HG02938 (cell line): ENCODE measurements around the gene MRPL28.
"Not testable (repeated sequence)": the region's sequence is repeated elsewhere in the genome, so short reads cannot be mapped to it uniquely, and the experiment has no call there.

Experiments
- ATAC-seq: cut with Tn5 transposase; IDR thresholded peaks from one replicate; pipeline ENCODE4 v1.9.1; 2021; ENCODE audit warnings: mild to moderate bottlenecking, moderate library complexity; ENCODE audit not compliant: unreplicated experiment

MRPL28 gene

DNA sequence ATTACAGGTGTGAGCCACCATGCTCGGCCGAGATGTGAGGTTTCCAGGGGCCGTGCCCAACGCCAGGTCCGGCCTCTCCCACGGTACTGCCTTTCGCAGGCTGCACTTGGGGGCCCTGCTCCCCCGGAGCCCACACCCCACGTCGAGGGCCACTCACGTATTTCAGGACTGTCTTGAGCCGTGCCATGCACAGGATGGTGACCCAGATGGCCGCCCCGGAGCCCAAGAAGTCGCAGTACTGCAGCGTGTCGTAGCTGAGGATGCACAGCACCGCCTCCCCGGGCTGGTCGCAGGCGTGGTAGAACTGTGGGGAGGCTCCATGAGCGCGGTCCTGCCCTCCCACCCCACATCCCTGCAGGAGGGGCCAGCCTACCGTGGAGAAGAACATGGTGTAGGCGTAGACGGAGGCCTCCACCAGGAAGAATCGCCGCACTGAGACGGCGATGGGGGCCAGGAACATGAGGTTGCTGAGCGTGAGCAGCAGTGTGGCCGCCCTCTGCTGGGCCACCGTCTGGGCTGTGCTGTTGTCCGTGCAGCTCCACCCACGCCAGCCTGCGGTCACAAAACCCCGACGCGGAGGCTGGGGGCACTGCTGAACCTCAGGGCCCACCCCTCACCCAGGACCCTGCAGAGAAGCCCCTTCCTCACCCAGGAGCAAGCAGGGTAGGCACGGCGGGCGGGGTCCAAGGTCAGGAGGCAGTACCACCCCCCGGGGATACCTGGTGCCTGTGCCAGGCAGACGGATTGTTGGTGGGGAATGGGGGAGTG is 3.7 kb upstream of the MRPL28 start:
- ATAC-seq, result no peak

DNA sequence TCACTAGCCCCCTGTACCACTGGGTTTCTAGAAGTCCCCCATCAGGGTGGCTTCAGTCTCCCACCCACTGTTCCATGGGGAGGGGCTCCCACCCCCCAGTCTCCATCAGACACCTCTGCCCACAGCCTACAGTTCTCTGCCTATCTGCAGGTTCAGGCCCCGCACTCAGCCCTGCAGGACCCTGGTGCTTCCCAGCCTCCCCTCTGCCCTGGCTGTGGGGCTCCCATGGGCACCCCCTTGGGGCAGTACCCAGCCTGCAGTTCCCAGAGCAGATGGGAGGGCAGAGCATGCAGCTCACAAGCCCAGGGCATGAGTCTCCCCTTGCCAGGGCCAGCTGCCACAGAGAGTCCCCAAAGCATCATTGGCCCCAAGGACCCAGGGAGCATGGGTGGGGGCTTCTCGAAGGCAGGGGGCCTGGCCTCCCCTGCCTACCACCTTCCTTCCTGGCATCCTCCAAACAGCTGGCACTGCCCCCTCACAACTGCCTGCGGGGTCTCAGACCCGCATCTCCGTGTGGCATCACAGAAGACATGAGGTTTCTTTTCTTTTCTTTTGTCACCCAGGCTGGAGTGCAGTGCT is 2.8 kb upstream of the MRPL28 start:
- no peak for ATAC-seq

- no peak for ATAC-seq
These were observed 2.1 kb upstream of the MRPL28 start for GRCh38 chr16:372302-372983.

DNA sequence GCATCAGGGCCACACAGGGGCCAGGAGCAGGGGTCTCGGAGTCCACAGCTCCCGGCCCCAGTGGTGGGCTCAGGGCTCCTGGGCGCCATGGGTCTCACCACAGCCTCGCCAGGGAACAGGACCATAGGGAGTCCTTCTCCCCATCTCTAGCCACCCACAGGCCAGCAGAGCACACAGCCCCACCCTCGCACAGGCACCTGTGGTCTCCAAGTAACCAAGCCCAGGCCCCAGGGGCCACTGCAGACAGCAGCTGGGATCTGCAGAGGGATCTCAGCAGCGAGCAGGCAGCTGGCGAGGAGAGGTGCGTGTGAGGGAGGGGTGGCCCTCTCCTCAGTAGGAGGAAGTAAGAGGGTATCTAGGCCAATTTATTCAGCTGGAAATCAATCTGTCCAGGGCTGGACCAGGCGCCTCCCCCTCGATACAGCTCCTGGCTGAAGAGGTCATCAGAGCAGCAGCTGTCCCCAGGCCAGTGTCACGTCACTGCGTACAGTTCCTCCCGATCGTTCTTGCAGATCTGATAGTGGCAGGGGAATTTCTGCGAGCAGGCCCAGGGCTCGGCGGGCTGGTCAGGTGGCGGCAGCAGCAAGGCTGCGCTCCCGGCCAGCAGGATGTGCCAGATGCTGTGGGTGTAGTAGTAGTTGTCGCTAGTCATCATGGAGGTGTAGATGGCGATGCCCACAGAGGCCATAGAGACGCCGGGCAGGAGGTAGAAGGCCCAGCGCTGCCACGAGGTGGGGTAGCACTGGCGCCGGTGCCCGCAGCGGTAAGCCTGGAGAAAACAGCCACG is 1.4 kb upstream of the MRPL28 start:
- no peak for ATAC-seq

DNA sequence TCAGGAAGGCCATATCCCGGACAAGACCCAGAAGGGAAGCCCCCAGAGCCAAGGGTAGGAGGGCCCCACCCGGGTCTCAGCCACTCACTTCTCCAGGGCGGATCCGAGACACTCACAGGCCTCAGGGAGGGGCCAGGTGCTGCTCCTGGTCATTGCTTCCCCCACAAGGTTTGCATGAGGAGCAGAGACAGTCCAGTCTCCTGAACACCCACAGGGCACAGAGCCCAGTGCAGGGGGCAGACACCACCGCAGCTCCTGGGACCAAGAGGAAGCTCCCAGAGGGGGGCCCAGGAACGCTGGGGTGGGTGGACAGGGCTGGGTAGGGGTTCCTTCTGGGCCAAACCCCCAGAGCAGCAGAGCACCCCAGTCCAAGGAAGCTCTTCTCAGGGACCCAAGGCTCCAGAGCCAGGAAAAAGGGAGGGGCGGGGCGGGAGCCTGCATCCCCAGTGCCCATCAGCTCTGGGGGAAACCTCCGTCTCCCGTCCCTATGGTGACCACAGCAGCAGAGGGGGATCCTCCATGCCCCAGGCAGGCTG is 709 bp upstream of the MRPL28 start:
- no peak for ATAC-seq

DNA sequence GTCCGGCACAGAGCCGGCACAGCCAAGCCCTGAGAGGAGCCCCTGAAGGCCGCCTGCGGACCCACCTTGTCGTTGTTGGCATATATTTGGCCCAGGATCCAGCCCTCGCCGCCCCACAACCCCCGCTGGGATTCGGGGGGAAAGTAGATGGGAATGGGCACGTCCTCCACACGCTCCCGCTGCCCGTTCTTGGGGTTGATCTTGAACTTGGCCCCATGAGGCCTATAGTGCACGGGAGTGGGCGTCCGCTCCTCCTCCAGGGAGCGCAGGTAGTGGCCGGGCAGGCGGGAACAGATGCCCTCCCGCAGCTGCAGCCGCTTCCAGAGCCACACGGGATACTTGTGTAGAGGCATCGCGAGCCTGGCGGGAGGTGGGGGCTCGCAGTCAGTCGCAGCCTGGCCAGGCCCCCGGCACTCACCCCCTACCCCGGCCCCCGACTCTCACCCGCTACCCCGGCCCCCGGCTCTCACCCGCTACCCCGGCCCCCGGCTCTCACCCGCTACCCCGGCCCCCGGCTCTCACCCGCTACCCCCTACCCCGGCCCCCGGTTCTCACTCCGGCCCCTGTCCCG is 387 bp downstream of the MRPL28 start:
- ATAC-seq, result no peak

DNA sequence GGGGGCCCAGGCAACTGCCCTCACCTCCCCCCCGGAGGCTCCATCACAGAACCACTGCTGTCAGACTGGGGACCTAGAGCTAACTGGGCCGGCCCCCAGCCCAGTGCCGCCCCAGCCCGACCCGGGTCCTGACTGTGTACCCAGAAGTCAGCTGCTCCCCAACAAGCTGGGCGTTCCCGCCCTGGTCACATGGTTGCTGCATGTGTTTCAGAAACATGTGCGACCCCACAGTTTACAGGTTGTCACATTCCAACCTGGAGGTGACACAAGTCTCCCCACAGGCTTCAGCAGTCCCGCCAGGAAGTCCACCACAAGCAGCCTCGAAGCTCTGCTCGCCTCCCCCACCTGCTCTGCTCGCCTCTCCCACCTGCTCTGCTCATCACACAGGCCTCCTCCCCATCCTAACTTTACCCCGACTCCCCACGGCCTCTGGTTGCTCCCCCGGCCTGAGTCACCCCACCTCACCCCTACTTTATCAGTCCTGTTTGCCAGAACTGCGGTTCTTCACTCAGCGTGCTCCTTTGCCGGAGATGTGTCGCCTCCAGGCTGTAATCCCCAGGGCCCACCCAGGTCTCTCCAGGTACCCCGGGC is 968 bp downstream of the MRPL28 start:
- no peak for ATAC-seq

DNA sequence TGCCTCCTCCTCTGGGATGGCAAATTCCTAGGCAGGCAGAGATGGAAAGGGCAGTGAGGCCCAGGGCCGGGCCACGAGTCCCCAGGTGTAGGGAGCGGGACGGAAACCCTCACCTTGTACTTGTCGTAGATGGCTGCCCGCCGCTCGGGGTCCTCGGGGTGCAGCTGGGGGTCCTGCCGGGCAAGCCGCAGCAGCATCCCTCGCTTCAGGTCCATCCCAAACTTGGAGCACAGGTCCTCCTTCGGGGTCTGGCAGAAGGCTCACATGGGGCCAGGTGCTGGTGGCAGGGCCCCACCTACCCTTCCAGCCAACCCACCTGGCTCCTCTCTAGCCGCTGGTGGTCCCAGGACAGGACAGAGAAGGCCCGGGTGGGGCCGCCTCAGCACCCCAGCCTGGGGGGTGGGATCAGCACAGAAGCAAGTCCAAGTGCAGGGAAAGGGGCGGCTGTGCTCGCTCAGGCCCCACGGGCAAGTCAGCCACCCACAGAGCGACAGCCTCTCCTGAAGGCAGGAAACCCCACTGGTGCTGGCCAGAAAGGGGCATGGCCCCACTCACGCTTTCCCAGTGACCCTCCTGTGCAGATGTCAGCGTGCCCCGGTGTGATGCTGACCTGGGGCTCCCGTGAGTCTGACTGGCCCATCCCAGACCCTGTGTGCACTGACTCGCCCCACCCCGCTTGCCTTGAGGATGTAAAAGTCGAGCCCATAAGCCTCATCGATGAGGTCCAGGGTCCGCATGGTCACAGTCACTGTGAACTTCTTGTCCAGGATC is 1.8 kb downstream of the MRPL28 start:
- no peak for ATAC-seq

DNA sequence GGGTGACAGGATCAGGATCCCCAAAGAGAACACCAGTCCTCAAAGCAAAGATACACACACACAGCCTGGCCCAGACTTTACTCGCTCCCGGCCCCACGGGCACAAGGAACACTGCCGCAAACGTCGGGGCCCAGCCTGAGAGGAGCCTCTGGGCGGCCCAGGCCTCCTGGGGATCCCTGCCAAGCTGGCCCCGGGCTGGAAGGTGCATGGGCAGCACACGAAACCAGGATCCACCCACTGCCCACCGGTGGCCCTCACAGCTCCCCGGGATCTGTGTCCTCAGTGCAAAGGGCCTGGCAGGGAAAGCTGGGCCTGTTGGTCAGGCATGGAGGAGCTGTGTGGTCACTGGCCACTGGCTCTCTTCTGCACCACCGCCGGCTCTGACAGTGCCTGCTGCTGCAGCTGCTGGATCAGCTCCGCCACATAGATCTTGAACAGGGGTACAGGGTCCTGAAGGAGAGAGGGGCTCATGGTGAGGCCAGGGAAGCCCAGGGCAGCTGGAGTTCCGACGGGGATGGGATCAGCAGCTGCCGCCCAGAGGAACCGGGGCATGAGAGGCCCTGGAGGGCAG is 2.9 kb downstream of the MRPL28 start:
- no peak for ATAC-seq

DNA sequence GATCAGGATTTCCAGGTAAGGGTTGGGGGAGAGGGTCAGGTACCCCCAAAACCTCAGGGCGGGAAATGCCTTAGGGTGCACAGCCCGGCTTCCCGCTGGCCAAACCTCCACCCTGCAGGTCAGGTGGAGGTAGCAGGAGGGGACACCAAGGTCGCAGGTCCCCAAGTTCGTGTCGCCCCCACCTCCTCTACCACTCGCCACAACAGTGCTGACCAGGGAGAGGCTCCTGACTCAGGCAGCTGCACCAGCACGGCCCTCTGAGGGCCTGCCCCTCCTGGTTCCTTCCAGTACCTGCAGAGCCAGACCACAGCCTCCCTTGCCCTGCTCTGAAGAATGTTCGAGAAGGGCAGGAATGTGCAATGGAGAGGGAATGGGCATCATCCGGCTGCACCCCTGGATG is 3.9 kb downstream of the MRPL28 start:
- ATAC-seq, result no peak

DNA sequence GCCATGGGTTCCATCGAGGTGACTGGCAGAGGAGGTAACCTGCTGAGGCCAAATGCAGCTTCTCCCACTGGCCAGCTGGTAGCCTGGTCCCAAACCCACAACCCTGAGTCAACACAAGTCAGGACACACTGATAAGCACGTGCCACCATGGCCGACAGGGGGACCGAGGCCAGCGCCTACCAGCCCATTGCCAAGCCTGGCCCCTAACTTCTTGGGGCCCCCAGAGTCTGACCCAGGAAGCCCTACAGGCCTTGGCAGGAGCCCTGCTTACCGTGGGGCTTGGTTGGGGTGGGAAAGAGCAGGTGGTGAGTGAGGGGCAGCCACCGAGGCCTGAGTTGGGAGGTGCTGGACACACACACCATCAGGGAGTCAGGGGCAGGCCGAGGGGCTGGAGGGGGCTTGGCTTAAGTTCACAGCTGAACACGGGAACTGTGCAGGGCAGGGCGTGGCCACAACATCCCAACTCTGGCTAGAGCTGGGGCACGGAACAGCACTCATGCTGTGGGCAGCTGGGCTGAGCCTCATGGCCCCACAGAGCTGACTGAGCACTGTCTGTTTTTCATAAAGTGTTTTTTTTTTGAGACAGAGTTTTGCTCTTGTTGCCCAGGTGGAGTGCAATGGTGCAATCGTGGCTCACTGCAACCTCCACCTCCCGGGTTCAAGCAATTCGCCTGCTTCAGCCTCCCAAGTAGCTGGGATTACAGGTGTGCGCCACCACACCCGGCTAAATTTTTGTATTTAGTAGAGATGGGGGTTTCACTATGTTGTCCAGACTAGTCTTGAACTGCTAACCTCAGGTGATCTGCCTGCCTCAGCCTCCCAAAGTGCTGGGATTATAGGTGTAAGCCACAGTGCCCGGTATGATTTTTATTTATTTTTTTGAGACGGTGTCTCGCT is 5.5 kb downstream of the MRPL28 start:
- ATAC-seq, result no peak

DNA sequence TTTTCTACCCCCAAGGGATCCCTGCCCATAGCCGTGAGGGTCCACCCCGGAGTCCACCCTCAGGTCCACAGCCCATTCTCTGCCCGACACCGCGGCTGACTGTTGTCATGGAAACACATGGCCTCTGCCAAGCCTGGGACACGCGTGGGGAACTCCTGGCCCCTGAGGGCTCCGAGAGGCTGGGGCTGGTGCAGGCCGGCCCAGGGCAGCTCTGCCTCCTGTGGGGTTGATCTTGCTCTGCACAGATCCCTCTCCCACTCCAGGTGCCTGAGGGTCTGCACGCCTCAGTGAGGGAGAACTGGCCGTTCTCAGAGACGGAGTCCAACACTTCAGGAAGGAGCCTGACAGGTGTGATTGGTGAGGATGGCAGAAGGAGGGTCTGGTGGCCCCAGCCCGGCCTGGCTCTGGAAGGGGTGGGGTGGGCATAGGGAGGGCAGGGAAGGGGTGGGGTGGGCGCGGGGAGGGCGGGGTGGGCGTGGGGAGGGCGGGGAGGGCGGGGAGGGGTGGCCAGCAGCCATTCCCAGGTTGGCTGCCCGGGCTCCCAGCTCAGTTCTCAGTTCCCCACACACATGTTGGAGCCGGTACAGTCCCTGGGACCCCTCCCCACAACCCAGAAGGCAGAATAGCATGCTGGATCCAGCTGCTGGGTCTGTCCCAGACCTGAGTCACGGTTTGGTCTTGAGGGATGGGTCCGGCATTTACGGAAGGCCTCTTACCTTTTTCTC is 6.4 kb downstream of the MRPL28 start:
- ATAC-seq, result no peak

DNA sequence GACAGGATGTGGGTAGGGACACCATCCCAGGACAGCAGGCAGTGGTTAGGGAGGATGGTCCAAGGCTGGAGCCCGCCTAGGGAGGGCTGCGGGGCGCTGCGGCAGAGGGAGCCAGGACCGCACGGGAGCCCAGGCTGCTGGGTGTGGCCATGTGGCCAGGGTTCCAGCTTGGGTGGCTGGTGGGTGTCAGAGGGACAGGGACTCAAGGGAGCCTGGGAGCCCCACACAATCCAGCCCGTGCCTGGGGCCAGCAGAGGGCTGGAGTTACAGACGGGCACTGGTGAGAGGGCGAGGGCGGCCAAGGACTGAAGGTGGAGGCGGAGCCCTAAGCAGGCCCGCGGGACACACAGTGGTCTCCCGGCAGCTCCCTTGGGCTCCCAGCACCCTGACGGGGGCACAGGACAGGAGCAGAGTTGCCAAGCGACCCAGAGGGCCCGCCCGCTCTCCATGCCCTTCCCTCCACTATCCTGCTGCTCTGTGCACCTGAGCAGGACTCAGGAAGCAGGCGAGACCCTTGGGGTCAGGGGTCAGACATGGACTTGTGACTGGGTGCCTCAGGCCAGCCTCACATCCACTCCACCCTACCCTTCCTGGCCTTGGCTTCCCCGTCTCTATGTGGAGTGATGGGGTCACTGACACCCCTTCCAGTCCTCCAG is 7.1 kb downstream of the MRPL28 start:
- ATAC-seq, result no peak

GRCh38 chr16:362702-362999 is 7.7 kb downstream of the MRPL28 start:
- ATAC-seq, result not testable (repeated sequence)

DNA sequence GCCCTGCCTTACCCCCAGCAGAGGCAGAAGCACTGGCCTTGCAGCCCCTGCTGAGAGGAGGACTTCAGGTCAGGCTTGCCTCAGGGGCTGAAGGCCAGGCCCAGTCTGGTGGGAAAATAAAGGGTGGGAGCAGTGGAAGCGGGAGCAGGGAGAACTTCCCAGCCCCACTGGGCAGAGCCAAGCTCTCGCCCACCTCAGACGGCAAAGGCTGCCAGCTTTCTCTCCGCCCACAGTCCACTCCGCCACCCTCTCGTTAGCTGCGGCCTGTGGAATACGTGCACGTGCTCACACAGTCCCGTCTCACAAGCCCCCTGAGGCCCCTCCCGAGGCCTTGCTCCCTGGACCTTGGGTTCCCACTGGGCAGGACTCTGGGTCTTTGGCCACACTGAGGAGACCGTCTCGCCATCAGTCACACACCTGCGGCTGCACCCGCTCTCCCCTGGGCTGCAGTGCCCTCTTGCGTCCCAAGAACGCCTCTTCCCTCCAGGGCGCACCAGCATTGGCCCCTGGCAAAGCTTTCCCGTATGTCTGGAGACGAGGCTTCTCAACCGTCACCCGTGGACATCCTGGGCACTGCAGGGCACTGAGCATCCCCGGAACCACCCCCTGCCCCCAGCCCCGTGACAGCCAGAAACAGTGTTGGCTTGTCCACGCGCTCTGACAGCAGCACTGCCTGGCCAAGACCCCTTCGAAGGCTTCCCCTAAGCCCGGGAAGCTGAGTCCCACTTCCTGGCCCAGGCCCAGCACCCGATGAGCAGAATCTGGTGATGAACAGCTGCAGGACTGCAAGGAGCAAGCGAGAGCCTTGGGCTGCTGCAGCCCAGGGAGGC is 8.3 kb downstream of the MRPL28 start:
- ATAC-seq, result no peak

GRCh38 chr16:361341-361871 is 8.9 kb downstream of the MRPL28 start:
- ATAC-seq, result no peak
